ENCODE results near the gene SASH1.

DNA sequence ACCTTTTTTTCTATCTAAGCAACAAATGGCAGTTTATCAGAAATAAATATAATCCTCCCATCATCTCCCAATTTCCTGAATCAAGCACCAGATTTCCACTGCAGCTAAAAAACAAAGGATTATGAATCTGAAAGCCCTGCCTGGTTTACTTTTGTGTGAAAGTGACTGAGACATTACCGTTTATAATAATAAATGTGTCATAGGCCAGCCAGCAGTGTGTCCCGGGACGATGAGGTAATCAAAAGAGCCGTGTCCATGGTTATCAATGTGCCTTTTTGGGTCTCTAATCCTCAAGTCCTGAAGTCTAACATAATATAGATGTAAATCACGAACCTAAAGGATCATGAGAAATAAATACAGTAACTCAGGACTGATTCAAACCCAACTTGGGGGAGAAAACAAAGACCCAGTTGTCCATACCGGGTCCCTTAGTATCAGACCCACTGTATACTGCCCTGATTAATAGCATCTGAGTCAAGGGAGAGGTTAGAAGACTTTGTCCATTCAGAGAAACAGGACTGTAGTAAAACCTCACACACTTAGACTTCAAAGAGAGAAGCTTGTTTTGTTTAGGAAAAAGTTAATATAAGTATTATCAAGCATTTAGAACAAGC, 149.1 kb downstream of the SASH1 start:
- TF ChIP-seq, protein P1, sequence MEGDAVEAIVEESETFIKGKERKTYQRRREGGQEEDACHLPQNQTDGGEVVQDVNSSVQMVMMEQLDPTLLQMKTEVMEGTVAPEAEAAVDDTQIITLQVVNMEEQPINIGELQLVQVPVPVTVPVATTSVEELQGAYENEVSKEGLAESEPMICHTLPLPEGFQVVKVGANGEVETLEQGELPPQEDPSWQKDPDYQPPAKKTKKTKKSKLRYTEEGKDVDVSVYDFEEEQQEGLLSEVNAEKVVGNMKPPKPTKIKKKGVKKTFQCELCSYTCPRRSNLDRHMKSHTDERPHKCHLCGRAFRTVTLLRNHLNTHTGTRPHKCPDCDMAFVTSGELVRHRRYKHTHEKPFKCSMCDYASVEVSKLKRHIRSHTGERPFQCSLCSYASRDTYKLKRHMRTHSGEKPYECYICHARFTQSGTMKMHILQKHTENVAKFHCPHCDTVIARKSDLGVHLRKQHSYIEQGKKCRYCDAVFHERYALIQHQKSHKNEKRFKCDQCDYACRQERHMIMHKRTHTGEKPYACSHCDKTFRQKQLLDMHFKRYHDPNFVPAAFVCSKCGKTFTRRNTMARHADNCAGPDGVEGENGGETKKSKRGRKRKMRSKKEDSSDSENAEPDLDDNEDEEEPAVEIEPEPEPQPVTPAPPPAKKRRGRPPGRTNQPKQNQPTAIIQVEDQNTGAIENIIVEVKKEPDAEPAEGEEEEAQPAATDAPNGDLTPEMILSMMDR (IDR thresholded peaks at IDR 0.05; ENCODE audit: borderline replicate concordance, extremely low read depth, low read length, poor library complexity, severe bottlenecking): no peak
- TF ChIP-seq EZH2 (IDR thresholded peaks at IDR 0.05; ENCODE audit: borderline replicate concordance, low read depth, low read length, severe bottlenecking): no peak
